NCI-H146 treated with DMSO at 0.1 percent for 48 hours (cell line): ENCODE results near the gene IL1RL2.

Source experiments
- DNase-seq: peaks from one replicate; lab custom pipeline; 2025; ENCODE audit not compliant: unreplicated experiment; lab: John Stamatoyannopoulos, UW

The IL1RL2 gene

GRCh38 chr2:102262216-102263129, 75.7 kb downstream of the IL1RL2 start:
- no peak for DNase-seq

GRCh38 chr2:102264952-102265351, 78.1 kb downstream of the IL1RL2 start:
- DNase-seq: no peak

- DNase-seq: no peak
Observed at GRCh38 chr2:102266204-102266603, 79.4 kb downstream of the IL1RL2 start.

DNA sequence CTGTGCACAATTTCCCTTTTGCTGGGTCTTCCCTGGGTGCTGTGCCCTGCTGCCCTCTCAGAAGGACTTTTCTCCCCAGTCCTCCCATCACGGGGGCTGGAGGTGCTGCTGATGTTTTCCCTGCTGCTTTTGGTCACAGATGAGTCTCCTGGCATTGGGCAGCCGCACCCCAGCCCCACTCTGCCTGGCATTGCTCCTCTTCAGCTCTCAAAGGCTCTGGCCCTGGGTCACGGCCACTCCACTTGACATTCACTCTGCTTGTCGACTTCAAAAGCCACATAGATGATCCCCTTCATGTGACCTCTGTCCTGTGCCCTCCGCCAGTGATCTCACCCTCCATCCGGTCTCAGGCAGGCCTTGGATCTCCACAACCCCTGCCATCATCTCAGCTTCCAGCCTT, 81.0 kb downstream of the IL1RL2 start:
- DNase-seq: no peak

- no peak for DNase-seq
Observed at GRCh38 chr2:102268510-102269199, 81.8 kb downstream of the IL1RL2 start.

GRCh38 chr2:102269200-102269524, 82.3 kb downstream of the IL1RL2 start:
- DNase-seq: no peak

DNA sequence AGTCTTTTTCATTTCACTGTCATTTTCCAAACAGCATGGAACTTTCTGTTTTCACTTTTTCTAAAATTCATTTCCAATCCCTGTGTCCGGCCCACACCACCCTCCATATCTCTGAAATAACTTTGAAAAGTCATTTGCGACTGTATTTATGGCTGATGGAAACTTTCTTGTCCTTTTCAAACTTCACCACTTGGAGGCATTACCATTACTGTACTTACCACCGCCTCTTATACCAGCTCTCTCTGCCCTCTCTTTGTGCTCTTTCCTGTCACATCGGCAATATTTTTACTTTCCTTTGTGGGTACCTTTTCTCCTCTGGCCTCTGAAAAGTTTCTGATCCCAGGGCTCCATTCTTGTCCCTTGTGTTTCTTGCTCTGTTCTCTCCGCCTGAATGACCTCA, 85.0 kb downstream of the IL1RL2 start:
- no peak for DNase-seq

DNA sequence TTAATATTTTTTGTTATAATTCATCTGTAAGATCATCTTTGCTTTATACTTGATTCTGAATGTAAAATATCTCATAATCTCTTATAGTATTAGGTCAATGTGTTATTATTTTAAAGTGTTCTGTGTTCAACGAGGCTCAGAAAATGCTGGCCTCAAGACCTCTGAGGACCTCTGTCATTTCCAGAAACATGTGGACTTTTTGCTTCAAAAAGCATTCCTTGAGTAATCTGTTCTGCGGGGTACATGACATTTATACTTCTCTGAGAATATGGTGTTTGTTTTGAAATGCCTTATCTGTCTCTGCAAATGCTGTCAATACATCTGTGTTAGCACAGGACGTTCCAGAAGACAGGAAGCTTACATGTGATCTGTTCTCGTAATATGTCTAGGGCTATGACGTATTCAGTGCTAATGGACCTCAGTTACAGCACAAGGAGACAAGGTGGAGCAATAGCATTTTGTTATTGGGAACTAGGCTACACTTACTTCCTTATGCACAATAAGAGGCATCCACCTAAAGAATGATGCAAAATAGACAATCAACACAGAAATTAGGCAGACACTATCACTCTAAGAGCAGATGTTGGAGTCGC, 86.9 kb downstream of the IL1RL2 start:
- DNase-seq: no peak

DNA sequence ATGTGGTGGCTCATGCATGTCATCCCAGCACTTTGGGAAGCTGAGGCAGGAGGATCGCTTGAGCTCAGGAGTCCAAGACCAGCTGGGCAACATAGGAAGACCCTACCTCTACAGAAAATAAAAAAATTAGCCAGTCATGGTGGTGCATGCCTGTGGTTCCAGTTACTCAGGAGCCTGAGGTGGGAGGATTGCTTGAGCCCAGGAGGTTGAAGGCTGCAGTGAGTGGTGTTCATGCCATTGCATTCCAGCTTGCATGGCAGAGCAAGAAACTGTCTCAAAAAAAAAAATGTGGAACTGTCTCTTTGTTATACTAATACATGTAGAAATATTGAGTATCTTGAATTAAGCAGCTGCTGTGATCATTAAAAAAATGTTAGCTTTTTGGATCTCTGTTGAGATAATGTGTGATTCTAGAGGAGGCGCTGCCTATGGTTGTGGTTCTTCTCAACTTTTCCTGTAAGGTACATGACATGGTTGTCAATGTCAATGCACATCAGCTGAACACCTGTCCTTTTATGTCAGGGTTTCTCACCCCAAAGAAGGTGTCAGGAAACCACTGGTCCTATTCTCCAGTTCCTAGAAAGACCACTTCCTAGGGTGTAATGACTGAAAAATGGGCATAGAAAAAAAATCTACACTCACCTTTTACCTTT, 89.9 kb downstream of the IL1RL2 start:
- no peak for DNase-seq

- no peak for DNase-seq
Observed at GRCh38 chr2:102277202-102277700, 90.4 kb downstream of the IL1RL2 start.

- DNase-seq: no peak
Observed at GRCh38 chr2:102278720-102279390, 92.0 kb downstream of the IL1RL2 start.

- no peak for DNase-seq
Observed at GRCh38 chr2:102279391-102279735, 92.5 kb downstream of the IL1RL2 start.

DNA sequence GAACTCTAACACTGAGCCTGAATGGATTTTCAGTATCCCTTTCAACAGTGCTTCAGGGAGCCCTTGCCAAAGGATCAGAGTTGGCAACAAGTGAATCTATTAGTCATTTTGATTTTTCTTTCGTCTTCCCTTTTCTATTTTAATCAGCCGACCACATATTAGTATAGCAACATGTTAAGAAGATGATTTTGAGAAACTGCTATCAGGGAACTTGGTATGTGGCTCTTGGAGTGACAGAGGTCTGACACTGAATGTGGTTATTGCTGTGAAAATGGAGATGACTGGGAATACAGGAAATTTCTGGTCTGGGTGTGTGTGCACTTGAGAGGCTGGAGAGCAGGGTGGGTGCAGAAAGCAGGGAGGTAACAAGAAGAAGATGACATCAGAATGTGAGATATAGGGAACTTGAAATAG, 95.9 kb downstream of the IL1RL2 start:
- DNase-seq: no peak

- no peak for DNase-seq
Observed at GRCh38 chr2:102283996-102284395, 97.2 kb downstream of the IL1RL2 start.

GRCh38 chr2:102284611-102285010, 97.8 kb downstream of the IL1RL2 start:
- DNase-seq: no peak

- DNase-seq: no peak
Observed at GRCh38 chr2:102285368-102285767, 98.5 kb downstream of the IL1RL2 start.

DNA sequence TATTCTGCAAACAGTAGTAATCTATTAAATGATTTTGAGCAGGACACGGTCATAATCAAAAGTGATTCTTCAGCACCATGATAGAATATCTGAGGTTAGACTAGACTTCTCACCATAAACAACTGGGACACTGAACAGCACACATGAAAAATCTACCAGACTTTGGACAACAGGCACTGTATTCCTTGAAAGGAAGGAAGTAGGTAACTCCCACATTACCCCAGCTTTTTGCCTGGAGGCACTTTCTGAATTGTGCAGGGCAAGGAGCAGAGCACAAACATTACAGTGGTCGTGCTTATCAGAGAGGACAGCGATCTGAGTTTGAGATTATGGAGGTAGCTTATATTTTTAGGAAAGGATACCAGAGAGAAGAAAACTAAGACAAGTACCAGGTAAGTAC, 99.2 kb downstream of the IL1RL2 start:
- DNase-seq: no peak

- DNase-seq: no peak
Observed at GRCh38 chr2:102289129-102289528, 102.3 kb downstream of the IL1RL2 start.
